ENCODE data around the gene CREB3L4.

DNA sequence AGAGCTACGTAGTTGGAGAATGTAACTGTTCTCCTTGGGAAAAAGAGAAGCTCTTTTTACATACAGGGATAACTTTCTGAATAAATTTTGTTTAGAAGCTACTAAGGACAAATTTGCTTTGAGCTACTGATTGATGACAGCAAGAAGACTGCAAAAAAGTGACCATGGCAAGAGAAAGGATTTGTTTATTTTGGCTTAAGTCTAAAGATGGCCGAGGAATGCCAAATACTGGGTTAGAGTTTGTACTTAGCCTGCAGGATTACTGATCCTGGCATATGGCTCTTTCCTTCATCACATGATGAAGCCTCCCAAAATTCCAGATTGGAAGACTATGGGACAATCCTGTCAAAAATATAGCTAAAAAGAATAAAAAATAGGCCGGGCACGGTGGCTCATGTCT lies 51.6 kb downstream of the CREB3L4 start:
- no peak for TF ChIP-seq ZNF473 (tag by site-specific recombination; IDR thresholded peaks at IDR 0.05)
- no peak for TF ChIP-seq TCF7L2 (IDR thresholded peaks at IDR 0.05; ENCODE audit: borderline replicate concordance, low read depth, low read length)
- no peak for TF ChIP-seq ZNF747 (tag by site-specific recombination; IDR thresholded peaks at IDR 0.05)
- no peak for TF ChIP-seq ZNF830 (tag by site-specific recombination; IDR thresholded peaks at IDR 0.05; ENCODE audit: low read depth)
- TF ChIP-seq ZNF133 (tag by site-specific recombination; IDR thresholded peaks at IDR 0.05) = no peak
- TF ChIP-seq ZNF404 (tag by site-specific recombination; IDR thresholded peaks at IDR 0.05) = no peak
- TF ChIP-seq, protein P1, sequence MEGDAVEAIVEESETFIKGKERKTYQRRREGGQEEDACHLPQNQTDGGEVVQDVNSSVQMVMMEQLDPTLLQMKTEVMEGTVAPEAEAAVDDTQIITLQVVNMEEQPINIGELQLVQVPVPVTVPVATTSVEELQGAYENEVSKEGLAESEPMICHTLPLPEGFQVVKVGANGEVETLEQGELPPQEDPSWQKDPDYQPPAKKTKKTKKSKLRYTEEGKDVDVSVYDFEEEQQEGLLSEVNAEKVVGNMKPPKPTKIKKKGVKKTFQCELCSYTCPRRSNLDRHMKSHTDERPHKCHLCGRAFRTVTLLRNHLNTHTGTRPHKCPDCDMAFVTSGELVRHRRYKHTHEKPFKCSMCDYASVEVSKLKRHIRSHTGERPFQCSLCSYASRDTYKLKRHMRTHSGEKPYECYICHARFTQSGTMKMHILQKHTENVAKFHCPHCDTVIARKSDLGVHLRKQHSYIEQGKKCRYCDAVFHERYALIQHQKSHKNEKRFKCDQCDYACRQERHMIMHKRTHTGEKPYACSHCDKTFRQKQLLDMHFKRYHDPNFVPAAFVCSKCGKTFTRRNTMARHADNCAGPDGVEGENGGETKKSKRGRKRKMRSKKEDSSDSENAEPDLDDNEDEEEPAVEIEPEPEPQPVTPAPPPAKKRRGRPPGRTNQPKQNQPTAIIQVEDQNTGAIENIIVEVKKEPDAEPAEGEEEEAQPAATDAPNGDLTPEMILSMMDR (tag by site-specific recombination; IDR thresholded peaks at IDR 0.05) = no peak
- TF ChIP-seq, protein P2, sequence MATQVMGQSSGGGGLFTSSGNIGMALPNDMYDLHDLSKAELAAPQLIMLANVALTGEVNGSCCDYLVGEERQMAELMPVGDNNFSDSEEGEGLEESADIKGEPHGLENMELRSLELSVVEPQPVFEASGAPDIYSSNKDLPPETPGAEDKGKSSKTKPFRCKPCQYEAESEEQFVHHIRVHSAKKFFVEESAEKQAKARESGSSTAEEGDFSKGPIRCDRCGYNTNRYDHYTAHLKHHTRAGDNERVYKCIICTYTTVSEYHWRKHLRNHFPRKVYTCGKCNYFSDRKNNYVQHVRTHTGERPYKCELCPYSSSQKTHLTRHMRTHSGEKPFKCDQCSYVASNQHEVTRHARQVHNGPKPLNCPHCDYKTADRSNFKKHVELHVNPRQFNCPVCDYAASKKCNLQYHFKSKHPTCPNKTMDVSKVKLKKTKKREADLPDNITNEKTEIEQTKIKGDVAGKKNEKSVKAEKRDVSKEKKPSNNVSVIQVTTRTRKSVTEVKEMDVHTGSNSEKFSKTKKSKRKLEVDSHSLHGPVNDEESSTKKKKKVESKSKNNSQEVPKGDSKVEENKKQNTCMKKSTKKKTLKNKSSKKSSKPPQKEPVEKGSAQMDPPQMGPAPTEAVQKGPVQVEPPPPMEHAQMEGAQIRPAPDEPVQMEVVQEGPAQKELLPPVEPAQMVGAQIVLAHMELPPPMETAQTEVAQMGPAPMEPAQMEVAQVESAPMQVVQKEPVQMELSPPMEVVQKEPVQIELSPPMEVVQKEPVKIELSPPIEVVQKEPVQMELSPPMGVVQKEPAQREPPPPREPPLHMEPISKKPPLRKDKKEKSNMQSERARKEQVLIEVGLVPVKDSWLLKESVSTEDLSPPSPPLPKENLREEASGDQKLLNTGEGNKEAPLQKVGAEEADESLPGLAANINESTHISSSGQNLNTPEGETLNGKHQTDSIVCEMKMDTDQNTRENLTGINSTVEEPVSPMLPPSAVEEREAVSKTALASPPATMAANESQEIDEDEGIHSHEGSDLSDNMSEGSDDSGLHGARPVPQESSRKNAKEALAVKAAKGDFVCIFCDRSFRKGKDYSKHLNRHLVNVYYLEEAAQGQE (tag by site-specific recombination; IDR thresholded peaks at IDR 0.05) = no peak
- TF ChIP-seq ZBTB7A (tag by site-specific recombination; IDR thresholded peaks at IDR 0.05; ENCODE audit: low read depth) = no peak
- TF ChIP-seq ZNF791 (tag by site-specific recombination; IDR thresholded peaks at IDR 0.05) = no peak
- no peak for TF ChIP-seq ZFP69B (tag by site-specific recombination; IDR thresholded peaks at IDR 0.05)
- no peak for TF ChIP-seq ZNF157 (tag by site-specific recombination; IDR thresholded peaks at IDR 0.05)

All from HEK293 (cell line).